ENCODE measurements around the gene UBFD1. TPM values are rescaled to one million over a fixed set of nuclear protein-coding genes. Genes with fewer than 3 reads are reported as not detected.
A peak's percentile ranks its signal among the peaks of the same experiment; 100 is the strongest.
"Not testable (repeated sequence)": the region's sequence is repeated elsewhere in the genome, so short reads cannot be mapped to it uniquely, and the experiment has no call there.

UBFD1 gene
- total RNA-seq, 1 experiment from 2014 or later: 101 TPM

DNA sequence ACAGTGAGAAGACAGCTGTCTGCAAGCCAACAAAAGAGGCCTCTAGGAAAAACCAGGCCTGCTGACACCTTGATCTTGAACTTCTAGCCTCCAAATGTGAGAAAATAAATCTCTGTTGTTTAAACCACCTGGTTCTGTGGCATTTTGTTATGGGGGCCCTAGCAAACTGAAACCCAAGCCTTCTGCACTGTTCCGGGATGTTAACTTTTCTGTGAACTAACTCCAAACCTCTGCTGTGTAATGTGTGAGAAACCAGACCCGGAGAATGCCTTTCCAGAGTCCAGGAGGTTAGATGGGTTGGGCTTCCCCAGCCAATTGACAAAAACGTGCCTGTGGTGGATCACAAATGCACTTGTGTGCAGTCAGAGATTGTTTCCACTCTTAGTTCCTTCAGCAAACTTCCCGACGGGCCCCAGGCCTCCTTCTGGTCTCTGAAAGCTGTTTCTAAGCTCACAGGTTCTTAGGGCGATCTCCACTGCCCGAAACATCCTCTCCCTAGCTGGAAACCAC, 33.6 kb upstream of the UBFD1 start:
- in situ Hi-C loops (cut with HindIII; ENCODE audit: low sequenced_read_pairs): no loop called here
- no peak for DNase-seq (ENCODE audit: low spot score)

DNA sequence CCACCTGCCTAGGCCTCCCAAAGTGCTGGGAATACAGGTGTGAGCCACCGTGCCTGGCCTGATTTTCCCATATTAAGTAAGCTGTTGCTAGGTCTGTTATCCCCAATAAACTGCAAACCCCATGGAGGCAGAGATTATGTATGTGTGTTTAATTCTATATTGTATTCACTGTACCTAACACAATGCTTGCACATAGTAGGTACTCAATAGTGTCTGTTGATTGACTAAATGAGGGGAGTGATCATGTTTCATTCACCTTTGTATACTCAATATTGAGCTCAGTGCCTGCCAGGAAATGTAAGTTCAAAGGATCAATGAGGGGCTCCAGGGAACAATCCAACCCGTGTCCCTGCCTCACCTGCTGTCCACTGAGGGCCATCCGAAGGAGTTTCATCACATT, 32.6 kb upstream of the UBFD1 start:
- in situ Hi-C loops (cut with HindIII; ENCODE audit: low sequenced_read_pairs): no loop called here
- DNase-seq (ENCODE audit: low spot score): no peak

DNA sequence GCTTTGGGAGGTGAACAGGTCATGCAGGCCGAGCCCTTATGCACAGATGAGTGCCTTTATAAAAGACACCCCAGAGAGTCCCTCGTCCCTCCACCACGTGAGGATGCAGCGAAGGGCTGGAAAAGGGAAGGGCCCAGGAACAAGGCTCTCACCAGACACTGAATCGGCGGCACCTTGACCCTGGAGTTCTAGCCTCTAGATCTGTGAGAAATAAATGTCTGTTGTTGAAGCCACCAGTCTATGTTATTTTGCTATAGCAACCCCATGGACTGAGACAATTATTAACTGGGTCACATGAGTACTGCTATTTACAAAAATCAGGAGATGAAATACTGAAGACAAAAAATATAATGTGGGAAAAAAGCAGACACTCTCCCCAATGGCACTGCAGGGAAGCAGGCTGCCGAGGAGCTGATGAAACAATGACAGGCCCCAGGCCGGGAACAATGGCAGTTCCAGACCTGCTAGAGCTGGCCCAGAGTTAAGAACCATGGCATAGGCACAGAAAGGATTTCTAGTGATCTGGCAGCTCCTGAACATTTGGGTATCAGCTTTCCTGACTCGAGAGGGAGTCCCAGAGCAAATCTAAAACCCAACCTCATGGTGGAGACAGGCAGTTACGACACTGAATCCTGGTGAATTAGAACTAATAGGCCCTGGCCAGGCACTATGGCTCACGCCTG, 29.4 kb upstream of the UBFD1 start:
- in situ Hi-C loops (cut with HindIII; ENCODE audit: low sequenced_read_pairs): no loop called here
- no peak for DNase-seq (ENCODE audit: low spot score)

DNA sequence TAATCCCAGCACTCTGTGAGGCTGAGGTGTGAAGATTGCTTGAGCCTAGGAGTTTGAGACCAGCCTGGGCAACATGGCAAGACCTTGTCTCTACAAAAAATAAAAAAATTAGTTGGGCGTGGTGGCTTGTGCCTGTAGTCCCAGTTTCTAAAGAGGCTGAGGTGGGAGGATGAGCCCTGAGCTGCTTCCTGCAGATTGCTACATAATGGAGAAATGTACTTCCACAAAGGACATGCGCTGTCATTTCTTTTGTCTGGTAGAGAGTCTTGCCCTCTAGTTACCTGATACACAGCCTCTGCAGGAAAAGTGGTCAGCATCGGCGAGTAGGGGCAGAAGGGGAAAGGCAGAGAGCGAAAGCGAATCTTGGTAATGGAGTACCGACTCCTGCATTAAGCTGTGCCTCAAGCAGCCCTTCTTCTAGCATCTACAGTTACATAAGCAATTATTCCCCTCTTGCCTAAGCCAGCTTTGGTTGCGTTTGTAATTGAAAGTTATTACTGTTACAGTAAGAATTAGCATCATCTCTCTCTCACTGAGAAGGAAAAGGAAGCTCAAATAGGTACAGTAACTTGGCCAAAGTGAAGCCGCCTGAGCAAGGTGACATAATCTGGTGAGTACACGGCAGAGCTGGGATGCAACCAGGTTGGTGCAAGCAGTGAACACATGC, 28.8 kb upstream of the UBFD1 start:
- in situ Hi-C loops (cut with HindIII; ENCODE audit: low sequenced_read_pairs): no loop called here
- DNase-seq (ENCODE audit: low spot score): no peak

DNA sequence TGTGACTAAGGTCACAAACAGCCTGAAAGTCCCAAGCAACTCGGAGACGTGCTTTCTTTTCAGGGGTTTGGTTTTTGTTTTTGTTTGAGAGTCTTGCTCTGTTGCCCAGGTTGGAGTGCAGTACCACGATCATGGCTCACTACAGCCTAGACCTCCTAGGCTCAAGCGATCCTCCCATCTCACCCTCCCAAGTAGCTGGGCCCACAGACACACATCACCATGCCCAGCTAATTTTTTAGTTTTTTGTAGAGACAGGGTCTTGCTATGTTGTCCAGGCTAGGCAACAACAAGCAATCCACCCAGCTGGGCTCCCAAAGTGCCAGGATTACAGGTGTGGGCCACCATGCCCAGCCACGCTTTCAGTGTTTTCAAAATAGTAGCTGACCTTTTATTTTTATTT, 27.5 kb upstream of the UBFD1 start:
- in situ Hi-C loops (cut with HindIII; ENCODE audit: low sequenced_read_pairs): no loop called here
- no peak for DNase-seq (ENCODE audit: low spot score)

DNA sequence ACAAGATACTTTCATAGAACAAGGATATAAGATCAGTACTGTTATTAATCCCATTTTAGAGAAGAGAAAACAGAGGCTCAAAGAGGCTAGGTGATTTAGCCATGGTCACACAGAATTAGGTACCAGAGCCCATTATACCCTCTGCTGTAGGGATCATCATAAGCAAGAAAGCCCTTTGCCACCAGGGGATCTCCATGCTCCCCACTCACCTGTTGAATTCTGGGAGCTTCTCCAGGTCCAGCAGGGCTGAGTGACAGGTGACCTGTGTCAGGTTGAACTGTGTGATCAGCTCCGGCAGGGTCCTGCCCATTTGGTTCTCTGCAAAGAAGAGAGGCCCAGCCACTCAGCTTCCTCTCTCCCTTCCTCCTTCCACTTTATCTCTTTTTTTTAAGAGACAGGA, 25.1 kb upstream of the UBFD1 start:
- in situ Hi-C loops (cut with HindIII; ENCODE audit: low sequenced_read_pairs): no loop called here
- no peak for DNase-seq (ENCODE audit: low spot score)

DNA sequence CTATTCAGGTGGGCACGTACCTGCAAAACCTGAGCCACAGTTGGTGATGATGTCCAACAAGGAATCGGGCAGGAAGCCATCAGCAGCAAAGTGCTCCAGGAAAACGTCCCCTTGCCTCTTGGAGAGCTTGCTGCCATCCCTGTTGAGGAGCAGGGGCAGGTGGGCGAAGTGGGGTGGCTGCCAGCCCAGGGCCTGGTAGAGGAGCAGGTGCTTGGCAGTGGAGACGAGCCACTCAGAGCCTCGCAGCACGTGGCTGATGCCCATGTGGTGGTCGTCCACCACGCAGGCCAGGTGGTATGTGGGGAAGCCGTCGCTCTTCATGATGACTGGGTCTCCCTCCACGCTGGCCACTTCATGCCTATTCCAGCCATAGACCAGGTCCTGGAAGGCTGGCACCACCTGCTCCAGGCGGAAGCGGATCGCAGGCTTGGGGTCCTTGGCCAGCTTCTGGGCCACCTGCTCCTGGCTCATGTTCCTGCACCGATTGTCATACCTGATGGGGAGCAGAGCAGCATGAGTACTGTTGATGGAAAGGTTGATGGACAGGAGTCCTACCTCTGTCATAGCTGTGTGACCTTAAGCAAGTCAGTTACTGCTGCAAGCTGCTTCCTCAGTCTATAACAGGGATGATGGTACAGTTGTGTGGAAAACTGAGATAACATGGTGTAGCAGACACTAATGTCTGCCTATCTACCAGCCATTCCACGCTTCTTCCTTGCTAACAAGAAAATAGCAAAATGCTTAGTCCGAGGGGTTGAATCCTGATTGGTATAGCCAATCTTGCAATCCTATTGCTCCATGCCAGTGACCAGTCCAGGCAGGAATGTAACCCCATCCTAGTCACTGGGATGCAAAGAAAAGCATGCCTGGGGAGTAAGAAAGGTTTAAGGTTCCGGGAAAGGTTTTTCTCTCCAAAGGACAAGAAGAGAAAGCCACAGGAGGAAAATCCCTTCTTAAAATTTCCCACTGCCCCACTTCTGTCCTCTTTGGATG, 22.4 kb upstream of the UBFD1 start:
- in situ Hi-C loops (cut with HindIII; ENCODE audit: low sequenced_read_pairs): no loop called here
- DNase-seq (ENCODE audit: low spot score): peak; percentile 80

DNA sequence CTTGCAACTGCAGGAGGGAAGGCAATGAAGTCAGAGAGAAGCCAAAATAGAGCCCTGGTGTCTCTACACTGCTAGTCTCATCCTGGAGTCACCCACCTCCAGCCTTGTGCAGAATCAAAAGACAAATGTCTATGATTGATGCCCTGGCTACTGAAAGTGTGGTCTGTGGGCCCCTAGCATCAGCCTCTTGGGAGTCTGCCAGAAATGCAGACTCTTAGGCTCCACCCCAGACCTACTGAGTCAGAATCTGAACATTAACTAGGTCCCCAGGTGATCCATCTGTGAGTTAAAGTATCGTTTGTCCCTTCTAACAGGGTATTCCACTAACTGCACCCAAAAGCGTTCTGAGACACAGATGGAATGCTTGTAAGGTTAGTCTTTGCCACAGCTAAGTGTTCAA, 21.6 kb upstream of the UBFD1 start:
- DNase-seq (ENCODE audit: low spot score): peak; percentile 46
- in situ Hi-C loops (cut with HindIII; ENCODE audit: low sequenced_read_pairs): no loop called here

DNA sequence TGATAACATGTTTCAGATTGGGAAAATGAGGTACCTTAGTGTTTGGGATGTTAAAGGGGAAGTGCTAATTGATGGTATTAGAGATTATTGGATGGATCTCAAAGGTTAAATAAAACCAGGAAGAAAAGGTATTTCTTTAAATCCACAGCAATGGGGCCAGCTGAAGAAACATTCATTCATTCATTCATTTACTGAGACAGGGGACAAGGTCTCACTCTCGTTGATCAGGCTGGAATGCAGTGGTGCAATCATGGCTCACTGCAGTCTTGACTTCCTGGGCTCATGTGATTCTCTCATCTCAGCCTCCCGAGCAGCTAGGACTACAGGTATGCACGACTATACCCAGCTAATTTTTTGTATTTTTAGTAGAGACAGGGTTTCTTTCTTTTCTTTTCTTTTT, 20.1 kb upstream of the UBFD1 start:
- no peak for DNase-seq (ENCODE audit: low spot score)
- in situ Hi-C loops (cut with HindIII; ENCODE audit: low sequenced_read_pairs): no loop called here

DNA sequence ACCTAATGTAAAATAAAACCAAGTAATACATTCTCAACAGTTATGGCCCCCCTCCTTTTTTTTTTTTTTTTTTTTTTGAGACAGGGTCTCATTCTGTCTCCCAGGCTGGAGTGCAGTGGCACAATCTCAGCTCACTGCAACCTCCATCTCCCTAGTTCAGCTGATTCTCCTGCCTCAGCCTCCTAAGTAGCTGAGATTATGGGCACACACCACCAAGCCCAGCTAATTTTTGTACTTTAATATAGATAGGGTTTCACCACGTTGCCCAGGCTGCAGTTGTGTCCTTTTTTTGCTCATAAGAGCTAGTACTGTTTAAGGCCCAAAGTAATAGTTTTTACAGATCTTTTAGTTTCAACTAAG, 18.6 kb upstream of the UBFD1 start:
- no peak for DNase-seq (ENCODE audit: low spot score)
- in situ Hi-C loops (cut with HindIII; ENCODE audit: low sequenced_read_pairs): no loop called here

DNA sequence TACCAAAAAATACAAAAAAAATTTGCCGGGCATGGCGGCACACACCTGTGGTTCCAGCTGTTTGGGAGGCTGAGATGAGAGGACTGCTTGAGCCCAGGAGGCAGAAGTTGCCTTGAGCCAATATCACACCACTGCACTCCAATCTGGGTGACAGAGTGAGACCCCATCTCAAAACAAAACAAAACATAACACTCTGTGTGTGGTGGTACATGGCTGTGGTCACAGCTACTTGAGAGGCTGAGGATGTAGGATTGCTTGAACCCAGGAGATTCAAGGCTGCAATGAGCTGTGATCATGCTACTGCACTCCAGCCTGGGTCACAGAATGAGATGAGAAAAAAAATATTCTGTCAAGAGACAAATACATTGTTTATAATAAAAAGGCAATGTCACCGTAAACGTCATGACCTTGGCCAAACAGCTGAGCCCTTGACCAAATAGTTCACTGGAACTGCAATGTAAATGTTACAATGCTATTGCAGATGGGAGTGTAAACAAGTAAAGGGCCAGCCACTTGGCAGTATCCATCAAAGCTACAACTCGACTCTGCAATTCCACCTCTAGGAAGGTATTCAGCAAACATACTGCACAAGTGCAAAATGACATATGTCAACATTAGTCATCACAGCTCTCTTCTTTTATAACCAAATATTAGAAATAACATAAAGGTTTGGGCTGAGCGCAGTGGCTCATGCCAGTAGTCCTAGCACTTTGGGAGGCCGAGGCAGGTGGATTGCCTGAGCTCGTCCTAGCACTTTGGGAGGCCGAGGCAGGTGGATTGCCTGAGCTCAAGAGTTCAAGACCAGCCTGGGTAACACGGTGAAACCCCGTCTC, 17.3 kb upstream of the UBFD1 start:
- DNase-seq (ENCODE audit: low spot score): no peak
- in situ Hi-C loops (cut with HindIII; ENCODE audit: low sequenced_read_pairs): no loop called here

DNA sequence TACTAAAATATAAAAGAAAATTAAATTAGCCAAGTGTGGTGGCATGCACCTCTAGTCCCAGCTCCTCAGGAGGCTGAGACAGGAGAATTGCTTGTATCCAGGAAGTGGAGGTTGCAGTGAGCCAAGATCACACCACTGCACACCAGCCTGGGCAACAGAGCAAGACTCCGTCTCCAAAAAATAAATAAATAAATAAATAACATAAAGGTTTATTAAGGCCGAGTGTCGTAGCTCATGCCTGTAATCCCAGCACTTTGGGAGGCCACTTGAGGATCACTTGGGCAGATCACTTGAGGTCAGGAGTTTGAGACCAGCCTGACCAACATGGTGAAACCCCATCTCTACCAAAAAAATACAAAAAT, 16.7 kb upstream of the UBFD1 start:
- DNase-seq (ENCODE audit: low spot score); in situ Hi-C loops (cut with HindIII; ENCODE audit: low sequenced_read_pairs): not testable (repeated sequence)

DNA sequence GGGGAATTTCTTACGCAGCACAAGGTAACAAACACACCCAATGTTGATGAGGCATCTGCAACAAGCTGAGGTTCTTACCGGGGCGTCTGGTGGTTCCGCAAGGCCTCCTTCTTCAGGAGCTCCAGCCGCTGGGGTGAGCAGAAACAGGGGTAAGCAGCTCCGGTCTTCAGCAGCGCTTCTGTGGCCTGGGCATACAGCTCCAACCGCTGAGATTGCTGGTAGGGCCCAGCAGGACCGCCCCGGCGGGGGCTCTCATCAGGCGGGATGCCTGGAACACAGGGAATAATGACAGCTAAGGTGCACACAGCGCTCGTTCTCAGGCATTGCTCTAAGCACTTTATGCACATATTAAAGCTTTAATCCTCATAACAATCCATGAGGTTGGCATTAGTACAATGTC, 13.1 kb upstream of the UBFD1 start:
- DNase-seq (ENCODE audit: low spot score): no peak
- in situ Hi-C loops (cut with HindIII; ENCODE audit: low sequenced_read_pairs): no loop called here

DNA sequence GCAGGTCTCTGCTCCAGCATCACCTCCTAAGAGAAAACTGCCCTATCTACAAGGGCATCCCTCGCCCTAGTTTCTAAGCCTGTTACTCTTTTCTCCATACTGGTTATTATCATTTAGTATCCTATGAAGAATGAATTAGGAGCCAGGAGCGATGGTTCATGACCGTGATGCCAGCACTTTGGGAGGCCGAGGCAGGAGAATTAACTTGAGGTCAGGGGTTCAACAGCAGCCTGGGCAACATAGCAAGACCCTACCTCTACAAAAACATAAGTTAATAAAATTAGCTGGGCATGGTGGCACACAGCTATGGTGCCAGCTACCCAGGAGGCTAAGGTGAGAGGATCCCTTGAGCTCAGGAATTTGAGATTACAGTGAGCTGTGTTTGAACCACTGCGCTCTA, 7.6 kb upstream of the UBFD1 start:
- in situ Hi-C loops (cut with HindIII; ENCODE audit: low sequenced_read_pairs): no loop called here
- DNase-seq (ENCODE audit: low spot score): no peak

DNA sequence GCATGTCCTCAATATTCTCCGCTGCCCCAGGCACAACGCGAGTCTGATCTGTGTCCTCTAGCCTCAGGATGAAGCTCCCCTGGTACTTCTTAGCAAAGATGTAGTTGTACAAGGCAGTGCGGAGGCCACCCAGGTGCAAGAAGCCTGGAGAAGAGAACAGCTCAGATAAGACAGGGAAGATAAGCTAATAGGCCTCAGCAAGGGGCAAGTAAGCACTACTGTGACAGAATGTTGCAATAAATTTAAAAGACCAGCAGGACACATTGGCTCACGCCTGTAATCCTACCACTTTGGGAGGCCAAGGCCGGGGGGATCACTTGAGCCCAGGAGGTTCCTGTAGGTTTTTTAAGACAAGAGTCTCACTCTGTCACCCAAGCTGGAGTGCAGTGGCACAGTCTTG, 5.4 kb upstream of the UBFD1 start:
- DNase-seq (ENCODE audit: low spot score): no peak
- in situ Hi-C loops (cut with HindIII; ENCODE audit: low sequenced_read_pairs): no loop called here

DNA sequence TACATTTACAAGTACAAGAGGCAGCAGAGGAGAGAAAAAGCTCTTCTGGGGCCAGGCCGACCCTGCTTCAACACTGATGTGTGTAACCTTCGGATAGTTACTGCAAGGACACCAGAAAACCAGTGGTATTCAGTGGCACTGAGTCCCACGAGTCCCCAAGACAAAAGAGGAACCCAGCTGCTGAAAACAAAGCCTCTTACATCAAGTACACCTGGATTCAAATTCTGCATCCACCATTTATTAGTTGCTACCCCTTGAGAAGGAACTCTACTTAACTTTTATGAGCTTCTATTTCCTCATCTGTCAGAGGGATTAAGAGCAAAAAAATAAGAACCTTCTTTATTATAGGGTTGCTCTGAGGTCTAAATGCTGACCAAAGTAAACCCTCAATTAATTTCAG, 3.0 kb upstream of the UBFD1 start:
- no peak for DNase-seq (ENCODE audit: low spot score)
- in situ Hi-C loops (cut with HindIII; ENCODE audit: low sequenced_read_pairs): no loop called here

DNA sequence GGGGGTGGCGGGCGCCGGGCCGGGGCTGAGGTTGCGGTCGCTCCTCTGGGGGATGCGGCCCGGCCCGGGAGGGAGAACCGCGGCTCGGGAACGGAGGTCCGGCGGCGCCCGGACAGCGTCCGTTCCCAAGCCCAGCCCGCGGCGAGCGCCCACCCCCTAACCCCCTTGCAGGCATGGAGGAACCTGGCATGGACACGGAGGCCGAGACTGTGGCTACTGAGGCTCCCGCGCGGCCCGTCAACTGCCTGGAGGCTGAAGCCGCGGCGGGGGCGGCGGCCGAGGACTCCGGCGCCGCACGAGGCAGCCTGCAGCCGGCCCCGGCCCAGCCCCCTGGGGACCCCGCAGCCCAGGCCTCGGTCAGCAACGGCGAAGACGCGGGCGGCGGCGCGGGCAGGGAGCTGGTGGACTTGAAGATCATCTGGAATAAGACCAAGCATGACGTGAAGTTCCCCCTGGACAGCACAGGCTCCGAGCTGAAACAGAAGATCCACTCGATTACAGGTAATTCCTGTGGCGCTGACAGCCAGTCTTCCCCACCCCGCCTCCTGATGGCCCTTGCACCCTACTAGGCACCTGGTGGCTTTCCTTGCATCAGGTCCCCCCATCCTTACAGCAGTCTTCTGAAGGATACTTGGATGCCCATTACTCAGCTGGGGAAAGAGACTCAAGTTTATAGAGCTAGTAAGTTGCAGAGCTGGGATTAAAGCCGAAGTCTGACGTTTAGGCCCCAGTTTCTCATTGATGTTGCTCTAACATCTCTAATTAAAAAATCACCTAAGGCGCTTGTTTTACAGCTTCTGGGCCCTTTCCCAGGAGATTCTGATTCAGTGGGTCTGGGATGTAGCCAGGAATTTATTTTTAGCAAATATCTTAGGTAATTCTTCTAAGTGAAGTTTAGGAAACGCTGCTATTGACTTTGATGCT, 514 bp downstream of the UBFD1 start:
- in situ Hi-C loops (cut with HindIII; ENCODE audit: low sequenced_read_pairs): no loop called here
- peak; percentile 51 for DNase-seq (ENCODE audit: low spot score)

DNA sequence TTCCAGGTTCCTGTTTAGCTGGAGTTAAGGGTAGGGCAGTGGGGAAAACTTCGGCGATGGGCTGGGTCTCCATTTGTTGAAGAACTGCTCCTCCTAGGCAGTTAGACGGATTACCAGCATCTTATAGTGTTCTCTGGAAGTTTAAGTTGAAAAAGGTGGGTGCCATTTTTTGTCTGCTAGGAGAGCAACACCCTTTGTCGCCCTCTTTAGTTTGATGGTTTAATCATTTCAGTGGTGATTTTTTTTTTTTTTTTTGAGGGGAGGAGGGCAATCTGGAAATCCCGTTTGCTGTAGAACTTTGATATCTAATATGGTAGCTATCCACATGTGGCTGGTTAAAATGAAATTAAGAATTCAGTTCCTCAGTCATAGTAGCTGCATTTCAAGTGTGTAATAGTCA, 4.1 kb downstream of the UBFD1 start:
- DNase-seq (ENCODE audit: low spot score): no peak
- in situ Hi-C loops (cut with HindIII; ENCODE audit: low sequenced_read_pairs): no loop called here

Measured in G401 (cell line).